Neural crest cell (in vitro differentiated cells): ENCODE results near the gene RABL3. TPM values are rescaled to one million over a fixed set of nuclear protein-coding genes. Genes with fewer than 3 reads are reported as not detected.
"Not testable (repeated sequence)": the region's sequence is repeated elsewhere in the genome, so short reads cannot be mapped to it uniquely, and the experiment has no call there.

Source experiments
- DNase-seq: peaks from one replicate; pipeline ENCODE4 v3.0.0; 2021; ENCODE audit warnings: low read depth, mixed read lengths, low spot score
- H3K27ac Mint-ChIP-seq: one replicate; pipeline ENCODE4 v1.8.0; 2021; ENCODE audit warnings: mild to moderate bottlenecking, mixed read lengths; ENCODE audit not compliant: unreplicated experiment
- H3K27me3 Mint-ChIP-seq: 2 replicates; pipeline ENCODE4 v1.8.0; 2021; ENCODE audit warnings: low read depth, mild to moderate bottlenecking, mixed read lengths
- H3K36me3 Mint-ChIP-seq: 2 replicates; pipeline ENCODE4 v1.8.0; 2021; ENCODE audit warnings: low read depth, mild to moderate bottlenecking, mixed read lengths
- H3K4me1 Mint-ChIP-seq: 2 replicates; pipeline ENCODE4 v1.8.0; 2021; ENCODE audit warnings: mixed read lengths
- H3K4me3 Mint-ChIP-seq: one replicate; pipeline ENCODE4 v1.8.0; 2021; ENCODE audit warnings: mild to moderate bottlenecking, mixed read lengths
- H3K9me3 Mint-ChIP-seq: 2 replicates; pipeline ENCODE4 v1.8.0; 2021; ENCODE audit warnings: mixed read lengths
- CTCF ChIP-seq: fragments of 200-600 bp; sonication (generic); conservative IDR thresholded peaks from 2 replicates; pipeline ENCODE4 v1.5.0; 2021; ENCODE audit warnings: antibody characterized with exemption, mild to moderate bottlenecking
- total RNA-seq: library from RNA; stranded (reverse); gene quantifications from 2 replicates; pipeline ENCODE4 v1.2.1, GENCODE V29; 2021

Gene RABL3
- total RNA-seq, 1 donor from 2014 or later, result 16.5 TPM

GRCh38 chr3:120642368-120642948 lies 99.9 kb downstream of the RABL3 start:
- no peak for DNase-seq
- Mint-ChIP-seq H3K36me3 (no peaks in the 10 kb centered on the region), H3K27ac (peak overlapping the region; percentile 47), H3K9me3 (peaks cover 6% of the 10 kb centered on the region), H3K4me1 (no peaks in the 10 kb centered on the region), H3K4me3 (no peak overlapping the region), H3K27me3 (no peaks in the 10 kb centered on the region)
- no peak for TF ChIP-seq CTCF

GRCh38 chr3:120641696-120642246 lies 100.5 kb downstream of the RABL3 start:
- Mint-ChIP-seq H3K27me3 (no peaks in the 10 kb centered on the region), H3K36me3 (no peaks in the 10 kb centered on the region), H3K27ac (no peak overlapping the region), H3K9me3 (peaks cover 6% of the 10 kb centered on the region), H3K4me3 (no peak overlapping the region), H3K4me1 (no peaks in the 10 kb centered on the region)
- no peak for TF ChIP-seq CTCF
- DNase-seq, result no peak

GRCh38 chr3:120640231-120640630 lies 102.1 kb downstream of the RABL3 start:
- Mint-ChIP-seq H3K4me1 (no peaks in the 10 kb centered on the region), H3K27ac (no peak overlapping the region), H3K27me3 (no peaks in the 10 kb centered on the region), H3K9me3 (peaks cover 6% of the 10 kb centered on the region), H3K36me3 (no peaks in the 10 kb centered on the region), H3K4me3 (no peak overlapping the region)
- no peak for DNase-seq
- no peak for TF ChIP-seq CTCF

- not testable (repeated sequence) for H3K27me3 Mint-ChIP-seq, DNase-seq, H3K27ac Mint-ChIP-seq, H3K9me3 Mint-ChIP-seq, H3K36me3 Mint-ChIP-seq, H3K4me1 Mint-ChIP-seq, H3K4me3 Mint-ChIP-seq
Observed at GRCh38 chr3:120638820-120639219, 103.5 kb downstream of the RABL3 start.

- DNase-seq, result no peak
- Mint-ChIP-seq H3K27me3 (no peaks in the 10 kb centered on the region), H3K4me1 (no peaks in the 10 kb centered on the region), H3K4me3 (no peak overlapping the region), H3K9me3 (peaks cover 6% of the 10 kb centered on the region), H3K27ac (no peak overlapping the region), H3K36me3 (no peaks in the 10 kb centered on the region)
- no peak for TF ChIP-seq CTCF
Observed at GRCh38 chr3:120637851-120638559, 104.3 kb downstream of the RABL3 start.

- peaks cover 6% of the 10 kb centered on the region for H3K9me3 Mint-ChIP-seq
- no peaks in the 10 kb centered on the region for H3K4me1 Mint-ChIP-seq
- H3K27me3 Mint-ChIP-seq, result no peaks in the 10 kb centered on the region
- no peak overlapping the region for H3K27ac Mint-ChIP-seq
- no peaks in the 10 kb centered on the region for H3K36me3 Mint-ChIP-seq
- DNase-seq, result no peak
- H3K4me3 Mint-ChIP-seq, result no peak overlapping the region
- no peak for TF ChIP-seq CTCF
Observed at GRCh38 chr3:120636795-120637401, 105.4 kb downstream of the RABL3 start.
